GM19468 (cell line): ENCODE data around the gene SLC47A1.
"Not testable (repeated sequence)": the region's sequence is repeated elsewhere in the genome, so short reads cannot be mapped to it uniquely, and the experiment has no call there.

ENCODE experiments used
- ATAC-seq: cut with Tn5 transposase; IDR thresholded peaks from one replicate; pipeline ENCODE4 v1.9.1; 2021; ENCODE audit warnings: mild to moderate bottlenecking, moderate library complexity, moderate number of reproducible peaks; ENCODE audit not compliant: unreplicated experiment; ENCODE audit errors: extremely low read depth

The SLC47A1 gene

DNA sequence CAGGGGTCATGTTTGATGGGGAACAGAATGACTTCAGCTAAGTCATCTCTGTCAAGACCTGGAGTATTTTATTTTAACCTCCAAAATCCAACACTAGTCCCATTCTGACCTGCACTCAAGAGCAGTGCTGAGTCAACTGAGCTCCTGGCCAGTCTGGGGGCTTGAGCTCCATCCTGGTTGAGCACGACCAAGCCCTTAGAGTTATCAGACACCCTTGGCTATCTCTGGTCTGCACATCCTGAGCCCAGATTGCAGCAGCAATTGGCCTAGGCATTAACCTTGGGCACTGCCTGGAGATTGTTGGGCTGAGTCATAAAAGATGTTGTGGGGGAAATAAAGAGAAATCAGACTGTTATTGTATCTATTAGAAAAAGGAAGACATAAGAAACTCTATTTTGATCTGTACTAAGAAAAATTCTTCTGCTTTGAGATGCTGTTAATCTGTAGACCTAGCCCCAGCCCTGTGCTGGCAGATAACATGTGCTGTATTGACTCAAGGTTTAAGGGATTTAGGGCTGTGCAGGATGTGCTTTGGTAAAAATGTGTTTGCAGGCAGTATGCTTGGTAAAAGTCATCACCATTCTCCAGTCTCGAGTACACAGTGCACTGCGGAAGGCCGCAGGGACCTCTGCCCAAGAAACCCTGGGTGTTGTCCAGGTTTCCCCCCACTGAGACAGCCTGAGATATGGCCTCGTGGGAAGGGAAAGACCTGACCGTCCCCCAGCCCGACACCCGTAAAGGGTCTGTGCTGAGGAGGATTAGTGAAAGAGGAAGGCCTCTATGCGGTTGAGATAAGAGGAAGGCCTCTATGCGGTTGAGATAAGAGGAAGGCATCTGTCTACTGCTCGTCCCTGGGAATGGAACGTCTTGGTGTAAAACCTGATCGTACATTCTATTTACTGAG lies 14.0 kb upstream of the SLC47A1 start:
- not testable (repeated sequence) for ATAC-seq

DNA sequence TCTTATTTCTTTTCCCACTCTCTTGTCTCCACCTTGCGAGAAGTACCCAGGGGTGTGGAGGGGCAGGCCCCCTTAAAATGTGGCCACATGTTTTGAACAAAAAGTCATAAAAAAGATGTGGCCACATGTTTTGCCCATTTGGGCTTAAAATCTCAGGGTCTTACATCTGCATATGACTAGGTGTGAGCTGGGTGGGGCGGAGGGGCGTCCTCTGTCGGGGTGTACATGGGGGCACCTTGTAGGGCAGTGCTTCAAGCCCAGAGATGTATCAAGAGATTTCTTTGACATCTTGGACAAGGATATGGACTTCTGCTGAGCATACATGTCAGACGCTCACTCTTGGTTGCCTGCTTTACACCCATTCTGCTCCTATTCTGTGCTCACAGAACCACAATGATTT lies 13.0 kb upstream of the SLC47A1 start:
- no peak for ATAC-seq

DNA sequence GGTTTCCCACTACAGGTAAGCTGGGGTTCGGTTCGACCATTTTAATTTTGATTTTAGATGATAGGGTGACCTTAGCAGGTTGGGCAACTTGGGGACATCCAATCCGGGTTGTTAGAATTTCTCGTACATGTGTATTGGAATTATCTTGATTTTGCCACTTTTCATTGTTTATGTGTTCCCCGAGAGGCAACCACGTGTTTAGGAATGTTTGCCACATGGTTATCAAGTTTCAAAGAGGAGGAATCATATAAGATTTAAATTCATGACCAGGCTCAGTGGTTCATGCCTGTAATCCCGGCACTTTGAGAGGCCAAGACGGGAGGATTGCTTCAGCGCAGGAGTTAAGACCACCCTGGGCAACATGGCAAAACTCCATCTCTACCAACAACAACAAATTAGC lies 10.0 kb upstream of the SLC47A1 start:
- ATAC-seq, result no peak

DNA sequence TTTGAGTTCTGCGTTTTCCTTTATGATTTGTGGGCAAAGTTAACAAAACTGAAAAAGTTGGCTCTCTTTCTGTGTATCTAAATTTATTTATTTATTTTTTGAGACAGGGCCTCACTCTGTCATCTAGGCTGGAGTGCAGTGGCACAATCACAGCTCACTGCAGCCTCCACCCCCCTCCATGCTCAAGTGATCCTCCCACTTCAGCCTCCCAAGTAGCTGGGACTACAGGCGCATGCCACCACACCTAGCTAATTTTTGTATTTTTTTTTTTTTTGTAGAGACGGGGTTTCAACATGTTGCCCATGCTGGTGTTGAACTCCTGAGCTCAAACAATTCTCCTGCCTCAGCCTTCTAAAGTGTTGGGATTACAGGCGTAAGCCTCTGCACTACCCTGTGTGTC lies 6.7 kb upstream of the SLC47A1 start:
- ATAC-seq, result not testable (repeated sequence)

DNA sequence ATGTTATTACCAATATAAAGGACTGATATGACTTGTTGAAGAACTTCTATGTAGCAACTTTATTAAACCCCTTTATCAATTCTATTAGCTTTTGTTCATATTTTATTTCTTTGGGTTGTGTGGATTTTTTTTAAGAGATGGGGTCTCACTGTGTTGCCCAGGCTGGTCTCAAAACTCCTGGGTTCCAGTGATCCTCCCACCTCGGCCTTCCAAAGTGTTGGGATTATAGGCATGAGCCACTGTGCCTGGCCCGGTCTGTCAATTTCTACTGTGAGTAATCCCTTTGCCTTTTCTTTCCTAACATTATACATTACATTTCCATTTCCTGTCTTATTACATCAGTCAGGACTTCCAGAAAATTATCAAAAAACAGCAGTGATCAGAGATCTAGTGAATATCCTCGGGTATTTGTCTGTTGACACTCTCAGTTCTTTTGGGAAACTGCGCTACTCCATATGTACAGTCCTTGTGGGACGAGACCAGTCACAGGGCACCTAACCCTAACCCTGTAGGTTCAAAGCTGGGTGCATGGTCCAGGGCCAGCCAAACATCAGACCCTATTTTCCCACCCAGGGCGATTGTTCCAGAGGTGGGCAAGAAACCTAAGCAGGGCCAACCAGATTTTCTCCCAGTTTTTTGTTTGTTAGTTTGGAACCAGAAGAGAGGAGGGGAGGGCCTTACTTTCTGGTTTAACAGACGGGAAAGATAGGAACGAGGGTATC lies 1.7 kb upstream of the SLC47A1 start:
- ATAC-seq, result no peak

DNA sequence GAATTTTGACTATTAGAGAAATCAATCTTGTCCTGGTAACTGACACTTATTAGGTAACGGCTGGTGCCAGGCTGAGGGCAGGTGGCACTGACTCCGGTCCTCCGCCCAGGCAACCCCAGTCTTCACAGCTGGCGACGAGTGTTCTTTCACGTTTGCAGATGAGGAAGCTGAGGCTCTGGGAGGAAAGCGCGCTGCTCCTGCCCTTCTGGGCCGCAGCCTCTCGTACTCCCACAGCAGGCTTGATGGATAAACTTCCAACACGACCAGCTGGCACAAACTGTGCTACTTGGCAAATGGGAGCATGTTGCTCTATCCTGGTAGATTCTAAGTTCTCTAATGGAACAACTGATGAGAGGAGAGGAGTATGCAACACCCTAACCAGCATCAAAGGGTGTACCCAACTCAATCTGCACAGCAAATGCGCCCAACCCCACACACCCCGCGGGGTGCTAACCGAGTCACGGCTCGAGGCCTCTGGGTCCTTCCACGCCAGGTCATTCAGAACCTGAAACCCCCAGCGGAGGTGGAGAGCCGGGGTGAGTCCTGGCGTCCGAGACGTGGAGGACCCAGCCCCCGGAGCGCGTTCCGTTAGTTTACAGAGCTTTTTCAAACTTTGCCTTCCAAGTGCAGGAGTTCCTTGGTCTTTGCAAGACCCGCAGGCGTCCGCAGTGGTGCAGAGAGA lies 477 bp upstream of the SLC47A1 start:
- ATAC-seq, result no peak

DNA sequence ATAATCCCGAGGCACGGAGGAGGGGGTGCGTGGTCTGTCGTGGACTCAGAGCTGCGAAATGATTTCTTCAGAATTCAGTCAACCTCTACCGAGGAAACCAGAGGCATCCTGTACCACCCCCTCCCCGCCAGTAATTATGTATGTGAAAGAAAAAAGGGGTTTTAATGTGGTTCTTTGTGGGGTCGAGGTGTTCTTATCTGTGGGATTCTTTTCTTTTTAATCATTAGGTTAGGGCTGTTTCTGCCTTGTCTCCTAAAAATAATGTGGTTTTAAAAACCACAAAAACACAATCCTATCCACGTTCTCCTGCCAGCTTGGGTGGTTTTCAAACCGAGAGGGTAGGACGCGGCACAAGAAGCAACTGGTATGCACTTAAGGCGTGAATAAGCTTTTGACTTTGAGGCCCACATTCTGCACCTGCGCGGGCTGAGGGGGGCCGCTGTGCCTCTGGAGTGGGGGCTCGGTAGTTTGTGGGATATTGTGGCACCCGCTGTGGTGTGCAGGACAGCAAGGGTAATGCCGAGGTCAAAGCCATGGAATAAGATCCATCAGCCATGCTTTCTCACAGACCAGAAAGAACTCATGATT lies 1.0 kb downstream of the SLC47A1 start:
- no peak for ATAC-seq

DNA sequence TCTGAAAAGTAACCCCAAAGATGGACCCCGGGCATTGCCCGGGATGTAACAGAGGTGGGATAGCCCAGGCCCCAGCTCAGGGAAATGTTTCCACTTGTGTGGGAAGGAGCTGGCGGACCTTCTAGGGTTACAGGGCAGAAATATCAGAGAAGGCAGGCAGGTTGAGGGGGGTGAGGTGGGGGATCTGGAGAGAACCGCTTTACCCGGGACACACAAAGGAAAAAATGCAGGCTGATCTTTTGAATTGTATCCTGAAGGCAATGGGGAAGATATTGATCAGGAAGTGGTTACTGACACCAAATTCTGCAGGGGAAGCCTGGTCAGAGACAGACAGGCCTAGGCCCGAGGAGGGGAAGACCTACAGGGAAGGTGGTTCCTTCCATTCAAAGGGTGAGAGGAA lies 3.5 kb downstream of the SLC47A1 start:
- ATAC-seq, result no peak

DNA sequence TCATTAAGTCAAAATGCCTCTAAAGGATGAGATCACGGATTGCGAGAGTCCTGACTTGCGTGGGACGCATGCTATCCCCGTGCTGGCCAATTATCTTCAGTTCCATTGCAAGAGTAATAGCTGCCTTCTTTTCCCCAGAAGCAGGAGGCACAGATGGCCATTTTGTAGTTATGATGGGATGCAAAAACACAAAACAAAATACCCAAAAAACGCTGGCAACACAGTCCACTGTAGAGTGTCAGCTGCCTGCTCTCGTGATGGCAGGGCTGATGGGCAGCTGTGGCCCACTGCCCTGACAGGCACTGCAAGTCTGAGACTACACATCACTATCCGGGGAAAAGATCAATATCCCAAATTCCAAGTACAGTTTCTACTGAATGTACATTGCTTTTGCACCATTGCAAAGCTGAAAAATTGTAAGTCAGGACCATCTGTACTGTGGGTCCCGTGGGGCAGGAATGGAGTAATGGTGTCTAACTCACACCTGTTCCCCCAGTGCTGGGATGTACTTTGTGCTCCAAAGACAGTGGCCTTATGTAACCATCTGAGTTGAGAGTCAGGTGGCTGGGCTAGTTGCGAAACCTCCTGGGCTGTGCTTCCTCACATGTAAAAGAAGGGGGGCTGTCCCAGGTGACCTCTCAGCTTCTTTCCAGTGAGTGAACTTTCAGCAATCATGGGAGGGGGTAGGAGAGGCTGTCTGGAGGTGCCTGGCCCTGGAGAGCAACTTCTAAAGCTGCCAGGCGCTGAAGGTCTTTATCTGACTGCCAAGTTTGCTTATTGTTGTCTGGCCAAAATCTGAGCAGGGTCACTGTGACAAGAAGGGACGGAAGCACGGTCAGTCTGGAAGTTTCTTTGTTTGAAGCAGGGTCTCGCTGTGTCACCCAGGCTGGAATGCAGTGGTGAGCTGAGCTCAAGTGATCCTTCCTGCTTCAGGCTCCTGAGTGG lies 4.7 kb downstream of the SLC47A1 start:
- no peak for ATAC-seq

DNA sequence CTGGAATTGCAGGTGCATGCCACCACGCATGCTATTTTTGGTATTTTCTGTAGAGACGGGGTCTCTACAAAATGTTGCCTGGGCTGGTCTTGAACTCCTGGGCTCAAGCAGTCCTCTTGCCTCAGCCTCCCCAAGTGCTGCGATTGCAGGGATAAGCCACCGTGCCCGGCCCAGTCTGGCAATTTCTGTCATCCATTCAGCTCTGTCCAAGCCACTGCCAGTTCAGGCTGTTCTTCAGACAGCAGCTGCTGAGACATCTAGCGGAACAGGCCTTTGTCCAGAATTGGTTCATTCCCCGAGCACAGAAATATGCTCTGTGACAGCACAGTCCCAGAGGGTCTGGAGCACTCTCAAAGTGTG lies 5.4 kb downstream of the SLC47A1 start:
- no peak for ATAC-seq

DNA sequence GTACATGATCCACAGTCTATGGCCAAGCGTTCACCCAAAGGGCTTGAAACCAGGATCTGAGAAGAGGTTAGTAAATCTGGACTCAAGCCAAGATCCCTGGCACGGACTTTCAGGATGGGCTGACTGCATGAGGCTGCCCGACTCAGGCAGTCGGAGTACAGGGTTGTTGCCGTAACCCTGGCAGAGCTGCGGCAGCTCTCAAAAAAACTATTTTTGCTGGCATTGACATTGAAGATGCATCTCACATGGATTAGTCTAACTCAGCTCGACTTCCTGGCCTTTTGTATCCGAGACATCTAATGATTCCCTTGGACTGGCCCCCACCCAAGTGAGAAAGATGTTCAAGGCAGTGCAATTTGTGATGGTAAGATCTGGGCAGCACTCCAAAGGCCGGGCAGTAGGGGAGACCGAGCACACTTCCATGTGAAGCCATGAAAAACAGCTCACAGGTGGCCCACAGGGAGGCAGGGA lies 6.2 kb downstream of the SLC47A1 start:
- ATAC-seq, result no peak

DNA sequence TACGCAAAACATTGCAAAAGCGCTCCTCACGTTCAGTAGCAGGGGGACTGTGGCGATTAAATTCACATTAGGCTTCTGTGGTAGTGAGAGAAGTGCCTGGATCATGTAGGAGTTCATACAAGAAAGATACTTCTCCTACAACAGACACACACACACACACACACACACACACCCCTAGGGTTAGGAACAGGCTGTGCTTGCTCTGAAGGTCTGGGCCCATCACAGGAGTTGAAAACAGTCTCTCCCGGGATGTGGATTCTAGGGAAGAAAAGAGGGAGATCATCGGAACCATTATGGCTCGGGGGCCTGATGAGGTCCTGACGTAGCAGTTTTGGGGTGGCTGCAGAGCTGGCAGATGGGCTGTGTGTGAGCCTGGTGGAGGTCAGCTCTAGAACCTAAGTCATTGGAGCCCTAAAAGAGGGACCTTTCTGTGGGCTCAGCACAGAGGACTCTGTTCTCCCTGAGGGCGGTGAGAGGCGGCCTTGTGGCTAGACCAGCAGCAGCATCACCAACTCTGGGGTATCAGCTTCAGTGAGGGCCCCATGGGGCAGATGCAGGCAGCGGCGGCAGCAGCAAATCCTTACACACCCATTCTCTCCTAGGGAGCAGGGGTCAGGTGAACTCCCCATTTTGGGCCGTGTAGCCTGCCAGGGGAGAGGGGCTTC lies 7.2 kb downstream of the SLC47A1 start:
- no peak for ATAC-seq

DNA sequence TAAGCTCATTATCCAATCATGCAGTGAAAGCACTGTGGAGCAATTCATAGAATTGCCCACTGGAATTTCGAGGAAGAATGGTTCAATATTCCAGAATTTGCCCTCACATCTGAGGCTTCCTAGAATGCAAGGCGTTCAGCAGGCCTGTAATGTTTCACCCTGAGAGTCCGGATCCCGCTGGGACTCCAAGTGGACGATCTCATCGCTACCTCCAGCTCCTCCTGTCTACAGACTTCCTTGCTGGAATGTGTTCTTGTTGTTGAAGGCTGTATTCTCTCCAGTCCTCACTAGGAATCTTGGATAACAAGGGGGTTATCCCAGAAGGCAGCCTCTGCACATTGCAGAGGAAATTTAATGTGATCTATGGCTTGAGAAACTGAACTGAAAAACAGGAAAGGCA lies 7.8 kb downstream of the SLC47A1 start:
- no peak for ATAC-seq

DNA sequence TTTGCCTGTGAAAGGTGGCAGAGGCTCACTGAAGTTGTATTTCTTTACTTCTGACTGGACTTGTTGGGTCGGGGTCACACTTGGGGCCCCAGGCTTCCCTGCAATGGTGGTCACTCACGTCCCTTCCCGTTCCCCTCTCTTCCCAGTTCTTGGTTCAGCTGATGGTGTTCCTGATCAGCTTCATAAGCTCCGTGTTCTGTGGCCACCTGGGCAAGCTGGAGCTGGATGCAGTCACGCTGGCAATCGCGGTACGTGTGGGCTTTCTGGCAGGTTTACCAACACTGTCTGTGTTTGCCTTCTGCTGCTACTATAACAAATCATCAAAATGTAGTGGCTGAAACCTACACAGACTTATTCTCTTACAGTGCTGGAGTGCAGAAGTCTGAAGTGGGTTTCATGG lies 8.6 kb downstream of the SLC47A1 start:
- no peak for ATAC-seq

DNA sequence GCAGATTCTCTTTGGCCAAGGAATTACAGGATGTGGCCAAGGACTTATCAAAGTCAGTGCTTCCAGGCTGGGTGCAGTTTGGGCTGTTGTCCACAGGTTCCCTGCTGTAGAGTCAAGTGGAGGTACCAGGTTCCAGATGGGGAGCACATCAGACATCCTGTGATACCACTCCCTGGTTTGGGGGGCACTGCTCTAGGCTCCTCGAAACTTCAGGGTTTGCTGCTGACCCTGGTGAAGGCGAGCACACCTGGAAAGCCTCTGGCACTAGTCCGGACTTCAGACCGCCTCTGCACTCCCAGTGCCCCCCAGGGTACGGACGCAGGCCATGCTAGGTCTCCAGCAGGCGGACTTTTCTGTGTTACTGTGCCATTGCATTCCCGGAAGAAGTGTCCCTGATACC lies 10.7 kb downstream of the SLC47A1 start:
- no peak for ATAC-seq

DNA sequence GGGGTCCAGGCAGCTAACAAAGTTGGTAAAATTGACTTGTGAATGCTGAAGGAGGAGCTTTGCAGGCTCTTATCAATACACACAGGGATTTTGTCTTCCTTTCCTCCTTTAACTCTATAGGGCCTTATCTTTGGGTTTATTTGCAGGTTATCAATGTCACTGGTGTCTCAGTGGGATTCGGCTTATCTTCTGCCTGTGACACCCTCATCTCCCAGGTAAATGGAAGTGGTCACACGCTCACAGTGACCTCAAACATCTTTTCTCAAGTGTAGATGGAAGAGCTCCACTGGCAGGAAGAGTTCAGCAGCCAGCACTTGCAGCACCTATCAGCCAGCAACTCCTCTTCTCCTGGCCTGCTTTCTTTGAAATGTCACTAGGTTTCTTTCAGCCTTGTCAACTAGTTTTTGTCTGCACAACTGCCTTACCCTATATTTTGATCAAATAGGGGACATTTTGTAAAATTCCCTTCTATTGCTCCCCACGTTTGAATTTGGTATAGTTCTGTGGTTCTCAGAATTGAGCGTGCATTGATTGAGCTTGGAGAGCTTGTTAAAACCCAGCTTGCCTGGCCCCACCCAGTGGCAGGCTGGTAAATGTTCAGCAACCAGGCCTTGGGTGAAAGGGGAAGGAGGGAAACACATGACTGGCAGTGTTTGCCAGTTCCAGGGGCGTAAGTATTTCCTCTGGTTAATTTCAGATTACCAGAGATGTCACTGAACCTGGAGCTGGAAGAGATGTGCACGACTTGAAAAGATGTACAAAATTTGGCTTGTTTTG lies 12.8 kb downstream of the SLC47A1 start:
- ATAC-seq, result no peak

DNA sequence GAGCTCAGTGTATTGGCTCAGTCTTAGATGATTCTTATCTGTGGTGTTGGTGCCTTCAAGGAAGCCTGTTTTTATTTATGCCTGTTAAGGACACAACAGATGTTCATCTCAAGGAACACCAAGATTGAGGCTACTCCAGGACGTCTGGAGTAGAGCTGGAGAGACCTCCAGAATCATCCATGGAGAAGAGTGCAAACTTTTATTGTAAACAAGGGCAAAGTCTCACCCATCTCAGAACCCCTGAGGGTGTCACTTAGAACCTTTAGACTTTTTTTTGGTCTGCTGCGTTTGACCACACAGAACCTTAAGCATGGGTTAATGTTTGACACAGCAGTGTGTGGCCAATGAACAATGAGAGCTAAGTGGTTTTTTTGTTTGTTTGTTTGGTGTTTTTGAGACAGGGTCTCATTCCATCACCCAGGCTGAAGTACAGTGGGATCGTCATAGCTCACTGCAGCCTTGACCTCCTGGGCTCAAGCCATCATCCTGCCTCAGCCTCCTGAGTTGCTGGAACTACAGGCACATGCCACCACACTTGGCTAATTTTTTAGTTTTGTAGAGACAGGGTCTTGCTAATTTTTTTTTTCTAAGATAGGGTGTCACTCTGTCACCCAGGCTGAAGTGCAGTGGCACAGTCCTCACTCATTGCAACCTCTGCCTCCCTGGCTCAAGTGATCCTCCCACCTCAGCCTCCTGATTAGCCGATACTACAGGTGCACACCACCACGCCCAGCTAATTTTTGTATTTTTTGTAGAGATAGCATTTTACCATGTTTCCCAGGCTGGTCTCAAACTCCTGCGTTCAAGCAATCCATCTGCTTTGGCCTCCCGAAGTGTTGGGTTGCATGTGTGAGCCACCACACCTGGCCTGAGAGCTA lies 16.3 kb downstream of the SLC47A1 start:
- ATAC-seq, result no peak
